GM21529 (cell line): ENCODE data around the gene CEACAM1.
"Not testable (repeated sequence)": the region's sequence is repeated elsewhere in the genome, so short reads cannot be mapped to it uniquely, and the experiment has no call there.

Experiments
- ATAC-seq: cut with Tn5 transposase; IDR thresholded peaks from one replicate; pipeline ENCODE4 v1.9.1; 2021; ENCODE audit not compliant: unreplicated experiment

Gene CEACAM1

DNA sequence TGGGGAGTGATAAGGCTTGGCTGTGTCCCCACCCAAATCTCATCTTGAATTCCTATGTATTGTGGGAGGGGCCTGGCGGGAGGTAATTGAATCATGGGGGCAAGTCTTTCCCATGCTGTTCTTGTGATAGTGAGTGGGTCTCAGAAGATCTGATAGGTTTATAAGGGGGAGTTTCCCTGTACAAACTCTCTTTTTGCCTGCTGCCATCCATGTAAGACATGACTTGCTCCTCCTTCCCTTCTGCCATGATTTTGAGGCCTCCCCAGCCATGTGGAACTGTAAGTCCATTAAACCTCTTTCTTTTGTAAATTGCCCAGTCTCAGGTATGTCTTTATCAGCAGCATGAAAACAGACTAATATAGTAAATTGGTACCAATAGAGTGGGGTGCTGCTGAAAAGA lies 20.8 kb upstream of the CEACAM1 start:
- ATAC-seq: not testable (repeated sequence)

DNA sequence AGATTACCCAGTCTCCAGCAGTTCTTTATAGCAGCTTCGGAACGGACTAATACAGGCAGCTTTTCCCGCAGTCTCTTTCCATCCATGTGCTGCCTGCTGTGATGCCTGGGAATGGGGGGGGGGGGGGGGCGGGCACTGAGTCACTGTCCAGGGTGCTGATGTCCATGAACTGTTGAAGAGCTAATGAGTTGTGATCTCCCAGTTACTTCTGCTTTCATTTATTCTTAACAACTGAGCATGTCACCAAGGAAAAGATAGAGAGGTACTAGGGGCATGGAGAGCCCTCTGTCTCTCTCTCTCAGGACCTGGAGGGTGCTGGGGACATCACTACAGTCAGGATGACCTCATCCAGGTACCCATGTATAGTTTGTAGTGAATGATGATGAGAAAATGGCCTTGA lies 20.3 kb upstream of the CEACAM1 start:
- ATAC-seq: no peak

DNA sequence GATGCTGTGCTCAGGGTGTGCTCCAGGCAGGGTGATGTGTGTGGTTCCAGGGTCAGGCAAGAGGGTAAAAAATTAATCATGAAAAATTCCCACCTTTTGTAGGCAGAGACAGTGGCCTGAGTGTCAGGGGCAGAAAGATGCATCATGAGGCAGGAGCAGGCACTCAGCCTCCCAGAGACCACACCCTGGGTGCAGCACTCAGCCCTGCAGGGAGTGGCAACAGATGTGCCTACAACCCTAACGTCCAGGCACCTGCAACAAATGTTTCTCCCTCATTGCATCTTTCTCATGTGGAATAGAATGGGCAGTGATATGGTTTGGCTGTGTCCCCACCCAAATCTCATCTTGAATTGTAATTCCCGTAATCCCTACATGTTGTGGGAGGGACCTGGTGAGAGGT lies 19.6 kb upstream of the CEACAM1 start:
- ATAC-seq: no peak

DNA sequence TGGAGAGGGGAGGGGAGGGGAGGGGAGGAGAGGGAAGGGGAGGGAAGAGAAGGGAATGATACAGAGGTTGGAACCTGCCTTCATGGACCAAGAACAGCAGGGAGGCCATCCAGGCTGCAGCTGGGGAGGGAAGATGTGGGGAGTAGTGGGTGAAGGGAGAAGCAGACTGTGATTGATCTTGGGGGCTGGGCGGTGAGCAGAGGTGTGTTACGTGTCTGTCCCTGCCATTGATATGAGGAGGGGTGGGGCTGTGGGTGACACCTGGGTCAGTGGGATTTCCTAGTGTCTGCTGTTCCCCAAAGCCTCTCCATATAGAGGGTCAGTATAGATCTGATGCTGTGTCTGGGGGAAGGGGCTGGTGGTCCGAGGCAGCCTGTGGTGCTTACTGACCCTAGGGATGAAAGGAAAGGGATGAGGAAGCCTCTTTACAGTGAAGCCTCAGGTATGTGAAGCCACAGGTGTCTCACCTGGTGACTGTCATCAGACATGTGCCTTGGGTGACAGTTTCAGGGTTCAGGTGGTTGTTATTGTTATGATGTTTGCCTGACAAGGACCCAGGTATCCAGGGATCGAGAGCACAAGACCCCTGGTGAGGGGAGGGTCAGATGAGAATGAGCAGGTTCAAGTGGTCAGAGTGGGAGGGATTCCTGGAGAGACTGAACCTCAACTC lies 18.7 kb upstream of the CEACAM1 start:
- no peak for ATAC-seq

DNA sequence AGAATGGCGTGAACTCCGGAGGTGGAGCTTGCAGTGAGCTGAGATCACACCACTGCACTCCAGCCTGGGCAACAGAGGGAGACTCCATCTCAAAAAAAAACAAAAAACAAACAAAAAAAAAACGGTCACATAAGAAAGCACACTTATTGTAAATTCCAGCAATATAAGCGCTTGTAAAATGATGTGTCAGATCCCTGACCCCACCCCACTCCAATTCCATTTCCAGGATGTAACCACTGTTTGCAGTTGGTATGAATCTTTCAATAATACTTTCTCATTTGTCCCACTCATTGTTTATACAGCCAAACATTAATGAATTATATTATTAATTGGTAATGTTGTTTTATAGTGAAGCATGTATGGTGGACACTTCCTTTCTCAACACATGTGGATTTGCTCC lies 15.9 kb upstream of the CEACAM1 start:
- no peak for ATAC-seq

DNA sequence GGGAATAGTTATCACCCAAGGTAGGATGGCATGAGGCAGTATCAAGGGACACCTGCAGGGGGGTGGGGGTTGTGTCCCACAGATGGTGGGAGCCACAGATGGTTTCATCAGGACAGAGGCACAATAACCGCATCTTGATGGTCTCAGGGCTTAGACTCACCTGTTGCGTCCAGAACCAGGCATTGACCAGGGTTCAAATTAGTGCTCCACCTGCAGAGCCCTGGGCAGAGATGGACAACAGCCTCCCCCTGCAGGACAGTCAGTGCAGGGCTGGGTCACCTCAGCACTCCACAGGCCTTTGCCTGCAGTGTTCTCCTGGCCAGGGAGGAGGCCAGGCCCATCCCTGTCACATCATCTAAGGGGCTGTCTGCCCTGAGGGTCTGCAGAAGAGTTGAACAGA lies 14.5 kb upstream of the CEACAM1 start:
- ATAC-seq: no peak

DNA sequence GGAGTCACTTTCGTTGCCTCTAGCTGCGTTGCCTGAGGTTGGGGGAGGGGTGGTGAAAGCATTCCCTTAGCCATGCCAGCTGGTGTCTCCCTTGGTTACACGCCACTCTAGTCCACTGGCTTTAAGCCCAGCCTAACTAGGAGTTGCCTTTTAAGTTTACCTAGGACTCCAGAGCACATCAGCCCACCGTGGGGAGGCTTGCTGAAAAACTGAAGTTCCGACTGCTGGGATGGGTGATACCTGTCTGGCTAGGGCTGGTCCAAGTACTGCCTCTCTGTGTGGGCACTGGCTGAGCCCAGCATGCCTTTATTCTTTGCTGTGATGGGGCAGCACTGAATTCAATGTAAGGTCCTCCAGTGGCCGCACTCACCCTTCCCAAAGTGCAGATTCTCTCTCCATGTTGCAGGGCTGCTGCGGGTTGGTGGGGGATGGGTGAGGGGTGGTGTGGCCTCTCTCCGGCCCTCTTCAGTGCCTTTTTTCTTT lies 11.8 kb upstream of the CEACAM1 start:
- ATAC-seq: no peak

DNA sequence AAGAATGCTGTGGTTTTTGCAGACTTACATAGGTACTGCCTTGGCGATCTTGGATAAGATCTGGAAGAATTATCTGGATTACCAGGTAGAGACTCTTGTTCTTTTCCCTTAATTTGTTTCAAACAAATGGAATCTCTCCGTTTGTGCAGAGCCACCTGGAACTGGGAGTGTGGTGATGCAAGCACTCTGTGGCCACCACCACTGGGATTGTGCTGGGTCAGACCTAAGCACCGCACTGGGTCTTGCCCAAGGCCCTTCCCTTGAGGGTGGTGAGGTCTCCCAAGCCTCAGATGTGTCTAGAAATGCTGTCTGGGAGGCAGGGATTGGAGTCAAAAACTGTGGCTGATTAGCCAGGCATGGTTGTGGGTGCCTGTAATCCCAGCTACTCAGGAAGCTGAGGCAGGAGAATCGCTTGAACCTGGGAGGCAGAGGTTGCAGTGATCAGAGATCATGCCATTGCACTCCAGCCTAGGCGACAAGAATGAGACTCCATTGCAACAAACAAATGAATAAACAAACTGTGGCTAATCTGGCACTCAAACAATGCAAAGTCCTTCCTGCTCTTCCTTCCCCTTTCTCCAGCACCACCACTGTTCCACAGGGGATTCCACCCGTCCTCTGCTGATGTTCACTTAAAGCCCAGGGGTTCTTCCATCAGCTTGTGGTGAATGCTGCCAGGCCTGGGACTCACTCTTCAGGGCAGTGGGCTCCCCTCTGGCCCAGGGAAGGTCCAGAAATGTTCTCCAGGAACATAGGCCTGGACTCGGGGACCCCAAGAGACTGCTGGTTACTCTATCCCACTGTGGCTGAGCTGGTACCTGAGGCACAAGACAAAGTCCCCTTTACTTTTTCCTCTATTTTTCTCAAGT lies 10.8 kb upstream of the CEACAM1 start:
- no peak for ATAC-seq

DNA sequence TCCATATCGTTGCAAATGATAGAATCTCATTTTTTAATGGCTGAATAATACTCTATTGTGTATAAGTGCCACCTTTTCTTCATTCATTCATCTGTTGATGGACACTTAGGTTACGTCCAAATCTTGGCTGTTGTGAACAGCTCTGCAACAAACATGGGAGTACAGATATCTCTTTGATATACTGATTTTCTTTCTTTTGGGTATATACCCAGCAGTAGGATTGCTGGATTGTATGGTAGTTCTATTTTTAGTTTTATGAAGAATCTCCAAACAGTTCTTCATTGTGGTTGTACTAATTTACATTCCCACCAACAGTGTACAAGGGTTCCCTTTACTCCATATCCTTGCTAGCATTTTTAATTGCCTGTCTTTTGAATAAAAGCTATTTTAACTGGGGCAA lies 7.0 kb upstream of the CEACAM1 start:
- not testable (repeated sequence) for ATAC-seq

DNA sequence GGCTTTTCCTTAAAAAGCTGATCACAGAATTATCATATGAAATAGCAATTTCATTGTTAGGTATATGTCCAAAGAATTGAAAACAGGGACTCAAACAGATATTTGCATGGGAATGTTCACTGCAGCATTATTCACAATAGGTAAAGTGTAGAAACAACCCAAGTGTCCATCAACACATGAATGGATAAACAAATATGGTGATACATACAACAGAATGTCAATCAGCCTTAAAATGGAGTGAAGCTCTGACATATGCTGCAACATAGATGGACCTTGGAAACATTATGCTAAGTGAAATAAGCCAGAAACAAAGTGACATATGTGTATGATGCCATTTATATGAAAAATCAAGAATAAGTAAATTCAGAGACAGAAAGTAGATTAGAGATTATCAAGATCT lies 6.1 kb upstream of the CEACAM1 start:
- no peak for ATAC-seq

DNA sequence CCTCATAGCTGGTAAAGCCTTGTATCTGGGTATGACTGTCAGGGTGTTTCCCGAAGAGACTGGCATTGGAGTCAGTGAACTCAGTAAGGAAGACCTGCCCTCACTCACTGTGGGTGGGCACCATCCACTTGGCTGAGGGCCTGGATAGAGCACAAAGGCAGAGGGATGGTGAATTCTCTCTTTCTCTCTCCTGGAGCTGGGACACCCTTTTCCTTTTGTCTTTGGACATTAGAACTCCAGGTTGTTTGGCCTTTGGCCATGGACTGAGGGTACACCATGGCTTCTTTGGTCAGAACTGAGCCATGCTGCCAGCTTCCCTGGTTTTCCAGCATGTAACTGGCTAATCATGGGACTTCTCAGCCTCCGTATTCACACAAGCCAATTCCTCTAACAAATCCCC lies 4.6 kb upstream of the CEACAM1 start:
- ATAC-seq: no peak

DNA sequence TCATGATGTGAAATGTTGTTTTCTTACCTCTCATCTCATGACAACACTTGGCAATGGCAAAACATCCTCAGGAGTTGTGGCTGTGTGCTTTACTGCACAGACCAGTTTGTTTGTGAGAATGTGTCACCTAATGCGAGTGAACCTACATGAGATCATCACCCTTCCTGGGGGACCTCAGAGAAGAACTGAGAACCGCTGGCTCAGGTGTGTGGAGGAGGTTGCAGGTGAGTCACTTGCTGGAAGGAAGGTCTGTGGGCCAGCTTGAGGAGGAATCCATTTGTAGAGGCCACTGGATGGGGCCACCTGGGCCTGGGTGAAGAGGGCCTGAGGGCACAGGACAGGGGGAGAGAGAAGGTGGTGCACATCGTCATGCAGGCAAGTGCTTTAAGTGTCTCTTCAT lies 3.0 kb upstream of the CEACAM1 start:
- no peak for ATAC-seq

DNA sequence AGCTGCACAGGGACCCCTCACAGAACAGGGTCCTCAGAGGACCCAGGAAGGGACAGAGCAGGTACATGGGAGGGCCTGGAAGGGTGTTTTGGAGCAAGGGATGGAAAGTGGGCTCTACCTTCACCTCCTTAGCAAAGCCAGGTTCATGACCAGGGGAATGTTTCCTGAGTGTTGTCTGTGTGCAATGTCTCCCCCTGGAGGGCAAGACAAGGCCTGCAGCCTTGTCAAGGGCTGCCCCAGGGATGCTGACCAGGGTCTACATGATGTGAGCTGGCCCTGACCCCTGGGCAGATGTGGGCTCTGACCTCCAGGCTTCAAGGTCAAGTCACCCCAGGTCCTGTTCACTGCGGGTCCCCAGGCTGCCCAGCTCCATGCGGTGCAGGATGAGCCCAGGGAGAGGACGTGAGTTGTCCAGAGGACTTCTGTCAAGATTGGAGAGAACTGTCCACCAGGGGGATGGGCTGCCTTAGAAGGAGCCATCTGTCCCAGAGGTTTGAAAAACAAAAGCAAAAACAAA lies 1.0 kb upstream of the CEACAM1 start:
- ATAC-seq: no peak

DNA sequence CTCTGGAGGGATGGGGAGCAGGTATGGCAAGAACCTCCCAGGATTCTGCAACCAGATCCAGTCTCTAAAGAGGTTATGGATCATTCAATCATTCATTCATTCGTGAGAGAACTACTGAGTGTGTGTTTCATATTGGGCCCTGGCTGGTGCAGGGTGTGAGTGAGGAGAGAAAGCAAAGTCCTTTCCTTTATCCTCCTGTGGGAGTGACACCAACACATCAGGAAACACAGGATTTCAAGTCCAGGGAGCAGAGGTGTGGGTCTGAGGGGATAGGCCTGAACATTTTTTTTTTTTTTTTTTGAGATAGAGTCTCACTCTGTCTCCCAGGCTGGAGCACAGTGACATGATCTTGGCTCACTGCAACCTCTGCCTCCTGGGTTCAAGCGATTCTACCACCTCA lies 3.3 kb downstream of the CEACAM1 start:
- ATAC-seq: no peak

DNA sequence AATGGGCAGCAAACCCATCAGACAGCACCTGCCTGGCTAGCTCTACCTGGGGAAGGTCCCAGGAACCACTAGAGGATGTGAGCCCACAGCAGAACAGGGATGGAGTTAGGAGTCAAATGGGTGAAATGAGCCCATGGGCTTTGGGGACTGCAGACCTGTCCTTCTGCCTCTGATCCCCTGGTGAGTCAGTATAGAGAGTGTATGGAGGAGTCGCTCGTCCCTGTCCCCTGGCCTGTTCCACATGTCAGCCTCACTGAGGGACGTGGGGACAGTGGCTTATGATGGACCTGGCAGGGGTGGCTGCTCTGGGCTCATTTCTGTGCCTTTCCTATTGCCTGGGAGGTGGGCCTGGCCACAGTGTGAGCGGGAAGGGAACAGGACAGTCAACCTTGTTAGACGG lies 4.0 kb downstream of the CEACAM1 start:
- no peak for ATAC-seq

DNA sequence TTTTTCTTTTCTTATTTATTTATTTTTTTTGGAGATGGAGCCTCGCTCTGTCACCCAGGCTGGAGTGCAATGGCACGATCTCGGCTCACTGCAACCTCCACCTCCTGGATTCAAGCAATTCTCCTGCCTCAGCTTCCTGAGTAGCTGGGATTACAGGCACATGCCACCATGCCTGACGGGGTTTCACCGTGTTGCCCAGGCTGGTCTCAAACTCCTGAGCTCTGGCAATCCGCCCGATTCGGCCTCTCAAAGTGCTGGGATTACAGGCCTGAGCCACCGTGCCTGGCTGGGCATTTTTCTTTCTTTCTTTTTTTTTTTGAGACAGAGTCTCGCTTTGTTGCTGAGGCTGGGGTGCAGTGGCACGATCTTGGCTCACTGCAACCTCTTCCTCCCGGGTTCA lies 6.0 kb downstream of the CEACAM1 start:
- ATAC-seq: not testable (repeated sequence)

DNA sequence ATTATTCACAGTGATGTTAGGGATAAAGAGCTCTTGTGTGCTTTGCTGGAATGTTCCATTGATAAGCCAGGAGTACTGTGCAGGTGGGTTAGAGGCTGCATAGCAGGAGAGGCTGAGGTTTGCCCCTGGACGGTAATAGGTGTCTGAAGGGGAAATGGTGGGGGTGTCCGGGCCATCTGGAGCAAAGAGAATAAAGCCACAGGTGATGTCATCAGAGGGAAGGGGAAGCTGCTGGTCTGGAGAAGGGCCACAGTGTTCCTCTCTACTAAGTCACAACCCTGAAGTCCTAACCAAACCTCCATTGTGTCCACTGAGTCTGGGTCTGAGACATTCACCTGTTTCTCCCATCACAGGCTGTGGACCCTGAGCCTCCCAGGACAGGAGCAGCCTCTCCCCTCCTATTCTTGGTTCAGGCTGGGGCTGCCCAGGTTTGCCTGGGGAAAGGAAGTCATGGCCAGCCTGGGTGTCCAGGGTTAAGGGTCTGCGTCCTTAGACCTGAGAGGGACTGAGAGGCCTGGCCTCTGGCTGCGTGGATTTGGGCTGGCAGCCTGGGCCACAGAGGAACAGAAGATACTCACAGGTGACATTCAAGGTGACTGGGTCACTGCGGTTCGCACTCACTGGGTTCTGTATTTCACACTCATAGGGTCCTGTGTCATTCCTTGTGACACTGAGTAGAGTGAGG lies 6.8 kb downstream of the CEACAM1 start:
- ATAC-seq: no peak

DNA sequence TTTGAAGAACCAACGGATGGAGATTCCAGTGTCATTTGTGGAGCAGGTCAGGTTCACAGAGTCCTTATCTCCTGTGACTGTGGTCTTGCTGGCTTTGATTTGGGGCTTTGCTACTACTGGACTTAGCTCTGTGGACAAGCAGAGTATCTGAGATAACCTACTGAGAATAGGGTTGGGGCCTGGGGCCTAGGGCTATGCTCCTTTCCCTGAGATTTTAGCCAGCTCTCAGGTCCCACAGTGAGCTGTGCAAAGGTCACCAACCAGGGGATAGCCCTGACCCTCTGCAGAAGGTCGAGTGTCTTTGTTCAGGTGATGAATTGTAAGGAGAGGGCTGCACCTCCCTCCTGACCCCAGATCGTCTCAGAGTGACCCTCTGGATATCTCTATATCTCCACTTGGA lies 9.2 kb downstream of the CEACAM1 start:
- ATAC-seq: no peak

DNA sequence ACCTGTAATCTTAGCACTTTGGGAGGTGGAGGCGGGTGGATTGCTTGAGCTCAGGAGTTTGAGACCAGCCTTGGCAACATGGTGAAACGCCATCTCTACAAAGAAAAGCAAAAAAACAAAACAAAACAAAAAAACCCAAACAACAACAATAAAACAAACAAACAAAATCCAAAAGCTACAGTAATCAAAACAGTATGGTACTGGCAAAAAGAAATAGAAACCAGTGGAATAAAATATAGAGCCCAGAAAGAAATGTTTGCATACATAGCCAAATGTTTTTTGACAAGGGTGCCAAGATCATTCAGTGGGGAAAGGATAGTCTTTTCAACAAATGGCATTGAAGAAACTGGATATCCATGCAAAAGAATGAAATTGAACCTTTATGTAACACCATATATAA lies 11.5 kb downstream of the CEACAM1 start:
- no peak for ATAC-seq

DNA sequence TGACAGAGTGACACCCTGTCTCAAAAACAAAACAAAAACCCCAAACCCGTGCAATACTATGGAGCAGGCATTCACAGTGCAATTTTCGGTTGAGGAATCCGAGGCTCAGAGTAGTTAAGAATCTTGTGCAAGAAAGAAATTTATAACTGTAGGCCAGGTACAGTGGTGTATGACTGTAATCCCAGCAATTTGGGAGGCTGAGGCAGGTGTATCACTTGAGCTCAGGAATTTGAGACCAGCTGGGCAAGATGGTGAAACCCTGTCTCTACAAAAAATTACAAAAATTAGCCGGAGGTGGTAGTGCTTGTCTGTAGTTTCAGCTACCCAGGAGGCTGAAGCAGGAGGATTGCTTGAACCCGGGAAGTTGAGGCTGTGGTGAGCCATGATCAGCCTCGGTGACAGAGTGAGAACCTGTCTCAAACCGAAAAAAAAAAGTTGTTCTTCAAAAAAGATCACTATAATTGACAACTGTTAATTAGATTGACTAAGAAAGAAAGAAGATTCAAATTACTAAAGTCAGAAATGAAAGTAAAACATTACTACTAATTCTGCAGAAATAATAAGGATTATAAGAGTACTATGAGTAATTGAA lies 12.9 kb downstream of the CEACAM1 start:
- ATAC-seq: no peak

DNA sequence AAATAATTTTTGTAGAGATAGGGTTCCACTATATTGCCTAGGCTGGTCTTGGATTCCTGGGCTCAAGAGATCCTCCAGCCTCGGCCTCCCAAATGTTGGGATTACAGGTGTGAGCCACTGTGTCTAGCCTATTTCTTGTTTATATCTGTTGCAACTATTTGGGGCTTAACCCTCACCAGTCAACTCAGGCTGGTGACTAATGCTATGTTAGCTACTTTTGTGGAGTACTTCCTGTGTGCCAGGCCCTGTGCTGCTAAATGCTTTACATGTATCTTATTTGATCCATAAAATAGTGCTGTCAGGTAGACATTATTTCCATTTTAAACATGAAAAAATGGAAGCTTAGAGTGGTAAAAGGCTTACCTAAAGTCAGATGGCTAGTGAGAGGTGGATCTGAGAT lies 13.8 kb downstream of the CEACAM1 start:
- ATAC-seq: no peak
